GM19351 (cell line): ENCODE results near the gene MEIS1.

Experiments
- ATAC-seq: cut with Tn5 transposase; IDR thresholded peaks from one replicate; pipeline ENCODE4 v1.9.1; 2021; ENCODE audit warnings: mild to moderate bottlenecking, moderate library complexity; ENCODE audit not compliant: unreplicated experiment

The MEIS1 gene

GRCh38 chr2:66498289-66498975 is 63.5 kb downstream of the MEIS1 start:
- no peak for ATAC-seq

GRCh38 chr2:66501267-66501666 is 66.3 kb downstream of the MEIS1 start:
- ATAC-seq, result no peak

- no peak for ATAC-seq
Observed at GRCh38 chr2:66506265-66506664, 71.3 kb downstream of the MEIS1 start.

GRCh38 chr2:66507673-66508201 is 72.8 kb downstream of the MEIS1 start:
- ATAC-seq, result no peak

- ATAC-seq, result no peak
Observed at GRCh38 chr2:66508484-66509071, 73.7 kb downstream of the MEIS1 start.

GRCh38 chr2:66509326-66509811 is 74.4 kb downstream of the MEIS1 start:
- no peak for ATAC-seq

- no peak for ATAC-seq
Observed at GRCh38 chr2:66512626-66513025, 77.7 kb downstream of the MEIS1 start.

GRCh38 chr2:66515743-66516142 is 80.8 kb downstream of the MEIS1 start:
- no peak for ATAC-seq

GRCh38 chr2:66516499-66516898 is 81.6 kb downstream of the MEIS1 start:
- ATAC-seq, result no peak

GRCh38 chr2:66517772-66518171 is 82.8 kb downstream of the MEIS1 start:
- no peak for ATAC-seq

GRCh38 chr2:66519264-66519843 is 84.4 kb downstream of the MEIS1 start:
- ATAC-seq, result no peak

- no peak for ATAC-seq
Observed at GRCh38 chr2:66521291-66521922, 86.5 kb downstream of the MEIS1 start.

GRCh38 chr2:66522611-66523376 is 87.9 kb downstream of the MEIS1 start:
- ATAC-seq, result no peak

GRCh38 chr2:66523377-66523969 is 88.5 kb downstream of the MEIS1 start:
- ATAC-seq, result no peak

GRCh38 chr2:66523990-66524389 is 89.1 kb downstream of the MEIS1 start:
- ATAC-seq, result no peak

GRCh38 chr2:66525606-66526005 is 90.7 kb downstream of the MEIS1 start:
- no peak for ATAC-seq

GRCh38 chr2:66526180-66526579 is 91.3 kb downstream of the MEIS1 start:
- ATAC-seq, result no peak

GRCh38 chr2:66528974-66529724 is 94.2 kb downstream of the MEIS1 start:
- ATAC-seq, result no peak

GRCh38 chr2:66530651-66531050 is 95.7 kb downstream of the MEIS1 start:
- ATAC-seq, result no peak

- ATAC-seq, result no peak
Observed at GRCh38 chr2:66531155-66531554, 96.2 kb downstream of the MEIS1 start.
